GM19043 (cell line): ENCODE data around the gene DENND1A.
A peak's percentile ranks its signal among the peaks of the same experiment; 100 is the strongest.

Source experiments
- ATAC-seq: cut with Tn5 transposase; IDR thresholded peaks from one replicate; pipeline ENCODE4 v1.9.1; 2021; ENCODE audit warnings: low read depth; ENCODE audit not compliant: unreplicated experiment

DENND1A gene

DNA sequence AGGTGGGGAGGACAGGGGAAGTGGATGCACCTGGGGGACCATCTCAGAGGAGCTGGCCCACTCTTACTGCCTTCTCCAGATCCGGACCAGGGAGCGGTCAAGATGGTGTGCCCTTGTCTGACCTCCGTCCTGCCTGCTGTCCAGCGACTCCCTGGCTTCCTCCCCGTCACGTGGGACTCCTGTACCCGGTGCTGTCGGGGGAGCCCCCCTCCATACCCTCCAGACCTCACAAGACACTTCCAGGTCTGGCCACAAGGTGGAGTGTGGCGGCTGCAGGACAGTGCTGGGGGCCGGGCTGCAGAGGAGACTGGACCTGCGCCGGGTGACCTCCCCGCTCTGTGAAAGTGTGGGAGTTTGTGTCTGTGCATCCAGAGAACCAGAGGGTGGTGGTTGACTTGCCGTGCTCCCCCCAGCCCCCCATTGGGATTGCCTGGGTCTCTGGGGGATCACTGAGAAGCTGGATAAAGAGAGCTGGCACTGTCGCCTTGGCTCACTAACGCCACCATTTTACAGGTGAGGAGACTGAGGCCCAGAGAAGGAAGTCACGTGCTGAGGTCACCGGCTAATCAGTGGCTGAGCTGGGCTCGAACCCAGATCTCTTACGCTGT, 575.8 kb downstream of the DENND1A start:
- peak; percentile 52 for ATAC-seq

DNA sequence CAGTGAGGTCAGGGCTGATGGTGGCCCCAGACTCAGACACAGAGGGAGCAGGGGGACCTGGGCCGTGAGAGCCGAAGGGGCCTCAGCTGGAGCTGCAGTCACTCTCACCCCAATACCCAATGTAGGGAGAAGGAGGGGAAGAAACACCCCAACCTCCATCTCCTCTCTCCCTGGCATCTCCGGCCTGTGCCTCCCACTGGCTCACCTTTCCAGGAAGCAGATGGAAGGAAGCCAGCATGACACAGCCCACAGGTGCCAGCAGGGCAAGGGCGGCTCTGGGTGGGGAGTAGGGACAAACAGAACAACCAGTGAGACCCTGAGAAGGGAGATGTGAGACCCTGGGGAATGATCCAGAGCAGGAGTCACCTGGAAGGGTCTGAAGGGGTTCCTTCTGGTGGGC, 576.9 kb downstream of the DENND1A start:
- ATAC-seq, result no peak

DNA sequence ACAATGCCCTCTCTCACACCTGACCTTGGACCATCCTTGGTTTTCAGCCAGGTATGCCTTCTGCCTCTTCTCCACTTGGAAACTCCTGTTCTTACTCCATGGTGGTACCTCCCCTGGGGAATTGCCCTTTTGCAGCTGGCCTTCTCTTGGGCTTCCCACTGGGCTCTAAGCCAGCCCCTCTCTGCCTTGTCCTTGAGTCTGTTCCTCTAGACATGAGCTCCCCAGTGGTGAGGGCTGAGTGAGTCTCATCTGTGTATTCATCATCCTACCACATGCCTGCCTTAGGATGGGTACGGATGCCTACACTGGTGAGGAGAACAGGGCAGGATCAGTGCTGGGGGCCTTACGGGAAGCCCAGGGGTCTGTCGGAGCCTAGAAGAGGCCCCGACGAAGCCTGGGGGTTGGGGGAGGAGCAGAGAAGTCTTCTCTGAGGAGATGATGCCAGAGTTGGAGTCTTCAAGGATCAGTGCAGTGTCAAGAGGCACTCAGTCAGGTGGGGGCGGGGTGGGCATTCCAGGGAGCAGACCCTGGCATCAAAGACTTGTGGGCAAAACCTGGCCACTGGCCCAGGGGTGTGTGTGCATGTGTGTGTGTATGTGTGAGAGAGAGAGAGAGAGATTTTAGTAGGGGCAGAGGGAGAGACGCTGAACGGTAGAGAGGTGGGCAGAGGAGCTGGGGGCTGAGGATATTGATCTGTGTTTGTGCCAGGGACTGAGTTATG, 579.2 kb downstream of the DENND1A start:
- no peak for ATAC-seq

DNA sequence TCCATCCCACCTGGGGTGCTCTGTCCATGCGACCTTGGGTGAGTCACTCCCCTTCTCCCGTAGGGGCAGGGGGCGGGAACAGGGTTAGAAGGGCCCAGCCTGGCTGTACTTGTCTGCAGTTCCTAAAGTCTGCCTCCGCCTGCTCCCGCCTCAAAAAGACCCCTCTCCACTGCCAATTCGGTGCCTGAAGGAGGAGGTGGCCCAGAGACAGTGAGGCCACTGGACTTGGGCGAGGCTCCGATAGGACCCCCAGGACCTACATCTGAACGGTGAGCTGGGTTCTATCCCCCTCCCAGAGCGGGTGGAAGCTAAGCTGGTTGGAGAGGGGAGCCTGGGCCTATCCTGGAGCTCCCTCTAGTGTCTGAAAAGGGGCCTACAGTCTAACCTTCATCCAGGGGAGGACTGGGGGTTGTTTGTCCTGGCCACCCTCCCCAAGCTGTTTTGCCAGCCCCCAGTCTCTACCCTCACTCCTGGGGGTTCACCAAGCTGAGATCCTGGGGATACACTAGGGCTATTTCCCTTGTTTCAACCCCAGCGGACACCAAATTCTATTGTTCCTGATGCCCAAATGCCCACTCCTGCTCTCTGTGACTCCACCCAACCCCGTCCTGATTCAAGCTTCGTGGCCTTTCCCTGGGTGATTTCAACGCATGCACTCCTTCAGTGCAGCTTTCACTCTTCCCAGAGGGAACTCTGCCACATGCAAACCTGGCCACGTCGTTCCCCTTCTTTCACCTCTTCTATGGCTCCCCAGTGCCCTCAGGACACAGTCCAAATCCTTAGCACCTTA, 580.0 kb downstream of the DENND1A start:
- peak; percentile 46 for ATAC-seq

DNA sequence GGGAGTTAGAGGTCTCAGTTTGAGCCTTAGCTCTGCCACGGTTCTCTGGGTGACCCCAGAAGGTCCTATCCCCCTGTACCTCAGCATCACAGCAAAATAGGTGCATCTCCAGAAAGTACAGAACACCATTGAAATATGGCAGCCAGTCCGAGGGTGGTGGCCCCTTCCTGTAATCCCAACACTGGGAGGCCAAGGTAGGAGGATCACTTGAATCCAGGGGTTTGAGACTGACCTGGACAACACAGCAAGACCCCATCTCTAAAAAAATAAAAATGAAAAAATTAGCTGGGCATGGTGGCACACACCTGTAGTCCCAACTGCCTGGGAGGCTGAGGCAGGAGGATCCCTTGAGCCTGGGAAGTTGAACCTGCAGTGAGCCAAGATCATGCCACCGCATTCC, 580.9 kb downstream of the DENND1A start:
- ATAC-seq, result no peak

DNA sequence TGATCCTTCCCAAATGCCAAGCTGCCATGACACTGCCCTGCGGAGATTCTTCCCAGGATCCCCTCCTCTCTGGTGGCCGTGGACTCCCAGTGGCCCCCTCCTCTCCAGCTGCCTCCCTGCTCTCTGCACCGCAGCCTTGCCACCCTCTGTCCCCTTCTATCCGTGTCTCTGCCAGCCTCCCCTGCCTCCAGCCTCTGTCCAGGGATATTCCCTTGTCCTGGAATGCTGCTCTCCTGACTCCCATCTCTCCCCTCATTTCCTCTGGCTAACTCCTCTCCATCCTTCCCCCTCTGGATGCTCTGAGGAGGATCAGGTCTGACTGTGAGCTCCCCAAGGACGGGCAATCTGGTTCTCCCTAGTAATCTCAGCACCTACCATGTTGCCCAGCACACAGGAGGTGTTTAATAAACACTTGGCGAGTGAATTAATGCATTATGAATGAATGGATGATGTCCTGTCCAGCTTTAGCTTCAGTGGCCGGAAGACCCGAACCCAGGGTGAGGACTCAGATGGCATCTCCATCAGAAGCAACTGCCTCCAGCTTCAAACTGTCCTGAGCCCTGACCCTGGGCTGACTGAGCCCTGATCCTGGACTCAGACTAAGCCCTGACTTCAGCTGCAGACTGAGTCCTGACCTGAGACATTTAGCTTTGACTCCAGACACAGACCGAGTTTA, 581.5 kb downstream of the DENND1A start:
- ATAC-seq, result no peak

DNA sequence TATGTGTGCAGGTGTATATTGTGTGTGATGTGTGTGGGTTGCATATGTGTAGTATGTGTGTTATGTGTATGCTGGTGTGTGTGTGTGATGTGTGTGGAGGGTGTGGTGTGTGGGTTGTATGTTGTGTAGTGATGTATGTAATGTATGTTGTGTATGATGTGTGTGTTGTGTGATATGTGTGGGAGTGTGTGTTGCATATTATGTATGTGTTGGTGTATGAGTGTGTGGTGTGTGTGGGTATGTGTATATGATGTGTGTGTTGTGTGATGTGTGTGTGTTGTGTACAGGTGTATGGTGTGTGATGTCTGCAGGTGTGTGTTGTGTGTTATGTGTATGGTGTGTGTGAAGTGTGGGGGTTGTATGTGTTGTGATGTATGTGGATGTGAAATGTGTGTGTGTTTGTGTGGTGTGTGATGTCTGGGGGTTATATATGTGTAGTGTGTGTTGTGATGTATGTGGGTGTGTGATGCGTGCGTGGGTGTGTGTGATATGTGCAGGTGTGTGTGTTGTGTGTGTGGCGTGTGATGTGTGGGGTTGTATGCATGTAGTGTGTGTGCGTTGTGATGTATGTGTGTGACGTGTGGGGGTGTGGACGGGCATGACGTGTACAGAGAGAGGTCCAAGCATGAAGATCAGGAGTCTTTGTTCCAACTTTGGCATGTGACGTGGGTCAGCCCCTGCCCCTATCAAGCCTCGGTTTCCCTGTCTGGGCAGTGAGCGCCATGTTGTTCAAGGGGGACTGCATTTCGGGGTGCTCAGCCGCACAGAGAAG, 582.5 kb downstream of the DENND1A start:
- ATAC-seq, result no peak

DNA sequence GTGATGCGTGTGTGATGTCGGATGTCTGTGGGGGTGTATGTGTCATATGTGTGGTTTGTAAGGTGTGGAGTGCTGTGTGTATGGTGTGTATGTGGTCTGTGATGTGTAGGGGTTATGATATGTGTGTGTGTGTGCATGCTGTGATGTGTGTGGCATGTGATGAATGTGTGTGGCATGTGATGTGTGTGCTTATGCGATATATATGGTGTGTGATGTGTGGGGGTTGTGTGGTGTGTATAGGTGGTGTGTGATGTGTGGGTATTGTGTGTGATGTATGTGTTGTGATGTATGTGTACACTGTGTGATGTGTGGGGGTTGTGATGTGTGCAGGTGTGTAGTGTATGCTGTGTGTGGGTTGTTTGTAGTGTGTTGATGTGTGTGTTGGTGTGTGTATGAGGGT, 583.1 kb downstream of the DENND1A start:
- ATAC-seq, result no peak

DNA sequence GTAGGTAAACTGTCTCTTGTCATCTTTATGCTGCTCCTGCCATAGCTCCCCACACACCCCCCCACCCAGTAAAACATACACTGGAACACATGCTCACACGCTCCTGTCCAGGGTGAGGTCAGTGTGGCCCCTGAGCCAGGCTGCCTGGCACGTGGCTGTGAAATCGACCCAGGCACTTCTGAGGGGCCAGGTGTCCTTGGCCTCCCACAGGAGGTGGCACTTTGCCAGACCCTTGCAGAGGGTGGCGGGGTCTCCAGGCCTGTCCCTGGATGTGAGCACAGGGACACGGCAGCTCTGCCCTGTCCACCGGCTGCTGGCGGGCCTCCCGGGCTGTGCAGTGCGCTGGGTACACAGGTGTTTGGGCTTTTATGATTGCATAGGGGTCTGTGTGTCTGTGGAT, 583.9 kb downstream of the DENND1A start:
- no peak for ATAC-seq

DNA sequence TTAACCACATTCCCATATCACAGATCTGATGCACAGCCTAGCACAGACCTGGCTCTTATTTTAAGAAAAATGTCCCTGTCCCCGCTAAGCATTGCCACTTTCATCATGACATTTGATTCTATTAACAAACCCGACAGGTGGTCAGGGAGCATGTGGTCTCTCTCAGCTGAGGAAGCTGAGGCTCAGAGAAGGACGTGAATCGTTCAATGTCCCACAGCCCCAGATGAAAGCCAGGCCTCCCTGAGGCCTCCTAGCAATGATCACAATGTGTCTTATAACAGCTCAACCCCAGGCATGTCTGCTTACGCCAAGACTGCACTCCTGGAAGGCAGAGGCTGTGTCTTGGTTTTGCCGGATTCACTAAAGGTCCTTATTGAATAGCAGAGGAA, 584.4 kb downstream of the DENND1A start:
- no peak for ATAC-seq

DNA sequence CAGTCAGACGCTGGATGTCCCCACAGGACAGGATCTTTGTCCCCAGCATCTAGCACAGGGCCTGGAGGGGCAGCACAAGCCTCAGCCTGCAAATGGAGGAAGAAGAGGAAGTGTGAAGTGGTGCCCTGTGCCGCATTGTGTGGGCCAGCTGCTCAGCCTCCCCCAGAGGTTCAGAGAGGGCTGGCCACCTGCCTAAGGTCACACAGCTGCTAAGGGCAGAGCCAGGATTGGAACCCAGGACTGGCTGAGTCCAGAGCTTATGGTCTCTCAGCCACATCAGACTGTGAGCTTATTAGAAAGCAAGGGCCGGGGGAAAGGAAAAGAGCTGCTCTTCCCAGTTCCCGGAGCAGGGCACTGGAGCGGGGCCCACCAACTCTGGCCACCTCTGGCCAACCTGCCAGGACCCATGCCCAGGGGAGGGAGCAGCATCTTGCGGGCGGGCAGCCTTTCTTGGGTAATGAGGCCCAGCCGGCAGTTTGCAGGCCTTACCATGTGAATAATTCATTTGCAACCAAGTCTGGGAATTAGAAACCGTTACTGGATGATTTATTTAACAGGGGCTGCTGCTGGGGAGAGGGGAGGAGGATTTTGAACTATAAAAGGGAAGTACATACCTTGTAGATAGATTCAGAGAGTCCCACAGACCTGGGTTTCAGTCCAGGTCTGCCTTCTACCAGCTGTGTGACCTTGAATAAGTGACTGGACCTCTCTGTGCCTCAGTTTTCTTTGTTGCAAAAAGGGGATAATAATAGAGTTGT, 585.6 kb downstream of the DENND1A start:
- ATAC-seq, result no peak

DNA sequence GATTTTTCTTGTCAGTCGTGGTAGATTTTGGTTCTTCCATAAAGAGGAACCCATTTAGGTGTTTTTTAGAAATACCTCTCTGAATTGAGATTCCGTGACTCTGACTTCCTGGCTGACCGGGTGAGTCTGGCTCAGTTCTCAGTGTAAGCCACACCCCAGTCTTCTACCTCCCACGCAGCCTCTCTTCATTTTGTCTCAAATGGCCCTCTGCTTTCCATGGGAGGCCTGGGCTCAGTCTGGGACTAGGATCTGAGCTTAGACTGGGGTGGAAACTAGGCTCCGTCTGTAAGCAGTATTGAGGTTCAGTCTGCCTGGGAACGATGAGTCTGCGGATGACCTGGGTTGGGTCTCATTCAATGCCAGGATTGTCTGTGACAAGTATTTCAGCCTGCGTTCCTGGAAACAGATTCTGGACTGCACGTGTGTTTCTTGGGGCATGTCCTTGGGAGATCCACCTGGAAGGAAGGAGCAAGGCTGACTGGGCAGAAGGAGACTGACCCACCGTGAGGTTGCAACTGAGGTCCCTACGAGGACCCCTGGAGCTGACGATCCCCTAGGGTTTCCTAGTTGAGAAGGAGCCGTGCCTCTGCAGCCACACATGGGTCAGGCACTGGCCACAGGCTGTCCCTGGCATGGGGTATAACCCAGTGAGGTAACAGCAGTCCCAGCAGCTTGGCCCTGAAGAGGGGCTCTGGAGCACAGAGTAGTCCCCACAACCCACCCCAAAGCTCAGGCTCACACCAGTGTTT, 586.3 kb downstream of the DENND1A start:
- no peak for ATAC-seq

DNA sequence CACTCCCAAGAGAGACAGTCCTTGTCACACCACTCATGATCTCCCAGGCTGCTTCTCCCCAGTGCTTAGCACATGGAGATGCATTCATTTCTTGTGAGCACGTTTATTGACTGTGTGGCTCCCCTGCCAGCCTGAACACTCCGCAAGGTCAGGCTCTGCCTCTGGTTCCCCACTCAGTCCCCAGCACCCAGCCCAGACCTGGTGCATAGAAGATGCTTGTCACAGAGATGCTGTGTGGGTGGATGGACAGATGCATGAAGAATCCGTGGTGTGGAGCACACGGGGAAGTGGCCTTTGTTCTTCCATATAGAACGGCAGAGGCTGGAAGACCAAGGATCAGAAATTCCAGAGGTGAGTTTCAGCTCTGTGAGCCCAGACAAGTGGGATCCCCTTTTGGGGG, 587.7 kb downstream of the DENND1A start:
- ATAC-seq, result no peak

DNA sequence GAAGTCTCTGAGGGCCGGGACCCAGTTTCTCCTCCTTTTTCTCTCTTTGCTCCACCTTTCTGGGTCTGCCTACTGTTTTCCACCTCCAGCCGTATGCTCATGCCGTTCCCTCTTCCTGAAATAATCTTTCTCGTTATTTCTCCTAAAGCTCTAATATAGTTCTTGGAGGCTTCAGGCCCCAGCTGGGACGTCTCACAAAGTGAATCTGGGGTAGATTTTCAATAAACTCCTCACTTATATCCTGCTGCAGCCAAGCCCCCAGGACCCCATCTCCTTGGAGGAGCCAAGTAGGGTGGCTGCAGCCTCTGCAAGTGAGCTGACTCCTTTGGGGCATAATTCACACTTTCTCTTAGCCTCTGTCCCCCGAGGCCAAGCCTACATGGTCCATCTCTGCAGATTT, 588.1 kb downstream of the DENND1A start:
- ATAC-seq, result no peak

DNA sequence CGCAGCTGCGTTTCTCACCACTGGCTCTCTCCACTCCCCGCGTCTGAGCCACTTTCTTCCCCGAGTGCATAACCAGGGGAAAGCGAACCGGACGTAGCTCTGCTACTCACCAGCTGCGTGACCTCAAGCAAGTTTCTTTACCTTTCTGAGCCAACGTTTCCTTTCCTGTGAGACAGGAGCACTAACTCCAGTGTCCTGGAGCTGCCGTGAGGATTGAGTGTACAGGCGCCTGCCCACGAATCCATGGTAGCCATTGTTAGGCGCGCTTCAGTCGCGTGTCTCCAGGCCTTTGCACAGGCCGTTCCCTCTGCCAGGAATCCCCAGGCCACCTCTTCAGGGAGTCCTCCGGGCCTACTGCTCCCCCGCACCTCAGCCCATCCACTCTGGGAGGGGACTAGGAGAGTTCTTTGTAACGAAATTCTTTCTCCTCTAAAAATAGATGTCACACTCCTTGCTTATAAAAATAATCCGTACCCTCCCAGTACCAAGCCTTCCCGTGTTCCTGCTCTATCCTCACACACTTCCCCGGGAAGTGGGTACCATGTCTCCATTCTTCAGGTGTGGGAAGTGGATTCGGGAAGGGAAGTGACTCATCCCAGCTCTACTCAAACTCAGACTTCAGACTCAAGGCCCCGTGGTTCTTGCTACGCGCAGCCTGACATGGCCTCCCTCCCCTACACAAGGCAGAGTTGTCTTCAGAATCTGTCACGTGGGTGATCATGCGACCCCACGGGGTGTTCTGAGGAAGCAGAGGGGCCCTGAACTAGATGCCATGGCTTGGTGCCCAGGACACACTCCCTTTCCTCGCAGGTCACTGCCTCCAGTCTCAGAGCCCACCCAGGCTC, 590.0 kb downstream of the DENND1A start:
- ATAC-seq, result peak; percentile 44

DNA sequence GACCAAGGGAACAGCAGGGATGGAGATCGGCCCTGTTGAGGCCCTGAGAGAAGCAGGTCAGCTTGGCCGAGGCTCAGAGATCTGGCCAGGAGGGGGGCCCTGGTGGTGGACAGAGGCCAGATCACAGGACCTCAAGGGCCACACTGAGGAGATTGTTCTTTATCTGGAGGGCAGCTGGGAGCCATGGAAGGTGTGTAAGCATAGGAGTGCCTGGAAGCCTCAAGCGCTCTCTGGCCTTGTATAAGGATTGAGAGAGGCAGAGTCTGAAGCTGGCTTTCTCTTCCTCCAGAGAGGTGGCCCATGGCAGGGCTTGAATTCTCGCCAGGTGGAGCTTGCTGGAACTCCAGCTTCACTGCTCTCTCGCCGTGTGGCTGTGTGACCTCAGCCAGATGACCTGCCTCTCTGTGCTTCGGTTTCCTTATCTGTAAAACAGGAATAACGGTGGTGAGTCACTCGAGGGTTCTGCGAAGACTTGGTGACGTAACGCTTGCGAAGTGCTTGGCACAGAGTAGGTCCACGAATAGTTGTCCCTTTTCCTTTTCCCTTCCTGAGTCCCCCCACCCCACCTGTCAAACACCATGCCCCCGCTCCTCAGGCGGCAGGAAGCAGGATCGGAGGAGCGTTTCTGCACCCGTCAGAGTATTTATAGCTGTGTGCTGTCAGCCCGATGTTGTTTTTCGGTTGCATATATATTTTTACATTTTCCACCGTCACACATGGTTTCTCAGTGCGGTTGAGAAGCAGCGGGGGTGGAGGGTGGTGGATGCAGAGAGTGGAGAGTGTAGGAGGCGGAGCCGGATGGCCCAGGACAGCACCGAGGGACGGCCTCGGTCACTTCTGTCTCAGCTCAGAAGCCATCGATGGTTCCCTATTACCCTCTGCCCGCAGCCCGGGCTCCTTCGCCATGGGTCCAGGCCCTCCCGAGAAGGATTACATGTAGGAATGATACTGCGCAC, 590.9 kb downstream of the DENND1A start:
- ATAC-seq, result peak; percentile 63

DNA sequence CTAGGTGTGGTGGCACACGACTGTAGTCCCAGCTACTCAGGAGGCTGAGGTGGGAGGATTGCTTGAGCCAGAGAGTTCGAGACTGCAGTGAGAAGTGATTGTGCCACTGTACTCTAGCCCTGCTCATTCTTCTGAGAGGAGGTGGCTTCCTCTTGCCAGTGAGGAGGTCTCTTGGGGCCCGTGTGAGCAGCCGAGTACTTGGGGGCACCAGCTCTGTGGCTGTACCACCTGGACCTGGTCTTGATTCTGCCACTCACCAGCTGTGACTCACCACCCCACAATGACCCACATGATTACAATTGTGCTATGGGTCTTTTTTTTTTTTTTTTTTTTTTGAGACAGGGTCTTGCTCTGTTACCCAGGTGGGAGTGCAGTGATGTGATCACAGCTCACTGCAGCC, 592.0 kb downstream of the DENND1A start:
- ATAC-seq, result no peak
